OCI-LY7 (cell line): ENCODE data around the gene NGF. TPM values are rescaled to one million over a fixed set of nuclear protein-coding genes. Genes with fewer than 3 reads are reported as not detected.
A peak's percentile ranks its signal among the peaks of the same experiment; 100 is the strongest.
"Not testable (repeated sequence)": the region's sequence is repeated elsewhere in the genome, so short reads cannot be mapped to it uniquely, and the experiment has no call there.

ENCODE experiments used
- Bru-seq: library from RNA; stranded (reverse); fragments of 400-500 nt; gene quantifications from one replicate; lab custom pipeline; 2021; lab: Mats Ljungman, UMichigan
- BruChase-seq, 2 experiments: library from RNA; stranded (reverse); fragments of 400-500 nt; gene quantifications; one replicate each; lab custom pipeline; 2021; lab: Mats Ljungman, UMichigan
- BruUV-seq: library from RNA; stranded (reverse); fragments of 400-500 nt; replicated peaks from 2 replicates; lab custom pipeline; 2021; lab: Mats Ljungman, UMichigan
- CTCF ChIA-PET: fragments of 300-600 bp; sonication (Branson Sonifier 250); formaldehyde crosslinking; loops from one replicate; lab custom pipeline; 2022; ENCODE audit warnings: antibody characterized with exemption; ENCODE audit not compliant: unreplicated experiment; lab: Charles Lee
- POLR2A ChIA-PET: fragments of 300-600 bp; sonication (Branson Sonifier 250); formaldehyde crosslinking; loops from one replicate; lab custom pipeline; 2022; ENCODE audit warnings: antibody characterized with exemption; lab: Charles Lee
- DNase-seq: peaks from one replicate; pipeline ENCODE4 v3.0.0-alpha.2; 2015; ENCODE audit warnings: low spot score
- H2AFZ ChIP-seq: fragments of 200-600 bp; sonication (generic), shearing (Covaris generic); 2 replicates; pipeline ENCODE4 v1.6.1; 2014; ENCODE audit warnings: mild to moderate bottlenecking, antibody characterized with exemption, low read length, moderate library complexity
- H3K27ac ChIP-seq: fragments of 200-600 bp; sonication (generic); 2 replicates; pipeline ENCODE4 v1.5.1; 2014; ENCODE audit warnings: mixed run types, low read depth, mild to moderate bottlenecking, moderate library complexity, low read length, inconsistent platforms; ENCODE audit not compliant: poor library complexity, severe bottlenecking
- H3K36me3 ChIP-seq: fragments of 200-600 bp; sonication (generic); 2 replicates; pipeline ENCODE4 v1.6.1; 2014; ENCODE audit warnings: mild to moderate bottlenecking, antibody characterized with exemption, low read length, moderate library complexity, mixed read lengths; ENCODE audit not compliant: insufficient read depth
- H3K4me1 ChIP-seq: fragments of 200-600 bp; sonication (generic); 2 replicates; pipeline ENCODE4 v1.5.1; 2014; ENCODE audit warnings: mild to moderate bottlenecking, low read length; ENCODE audit not compliant: insufficient read depth, poor library complexity, severe bottlenecking
- H3K4me2 ChIP-seq: fragments of 200-600 bp; sonication (generic); 2 replicates; pipeline ENCODE4 v1.6.1; 2014; ENCODE audit warnings: mild to moderate bottlenecking, low read length
- H3K4me3 ChIP-seq: fragments of 200-600 bp; sonication (generic); 2 replicates; pipeline ENCODE4 v1.5.1; 2014; ENCODE audit warnings: mild to moderate bottlenecking, low read depth, low read length; ENCODE audit not compliant: poor library complexity, severe bottlenecking
- H3K79me2 ChIP-seq: fragments of 200-600 bp; sonication (generic); 2 replicates; pipeline ENCODE4 v1.6.1; 2016; ENCODE audit warnings: low read depth, mild to moderate bottlenecking, low read length, moderate library complexity, mixed read lengths; ENCODE audit not compliant: insufficient read depth
- H3K9me2 ChIP-seq: fragments of 200-600 bp; sonication (generic); 2 replicates; pipeline ENCODE4 v1.6.1; 2016; ENCODE audit warnings: mild to moderate bottlenecking, low read length, mixed read lengths; ENCODE audit not compliant: insufficient read depth
- H3K9me3 ChIP-seq: fragments of 200-600 bp; sonication (generic); 2 replicates; pipeline ENCODE4 v1.6.1; 2014; ENCODE audit warnings: mild to moderate bottlenecking, mixed run types, low read length, mixed read lengths
- H4K20me1 ChIP-seq: fragments of 200-600 bp; sonication (generic); 2 replicates; pipeline ENCODE4 v1.6.1; 2014; ENCODE audit warnings: mild to moderate bottlenecking, antibody characterized with exemption, low read length, moderate library complexity, mixed read lengths; ENCODE audit not compliant: insufficient read depth
- CTCF ChIP-seq: fragments of 200-600 bp; sonication (generic); conservative IDR thresholded peaks from 2 replicates; pipeline ENCODE4 v1.5.1; 2014; ENCODE audit warnings: mild to moderate bottlenecking, antibody characterized with exemption, low read length, moderate library complexity, mixed read lengths
- EZH2phosphoT487 ChIP-seq: fragments of 200-600 bp; sonication (generic); IDR thresholded peaks from 2 replicates; pipeline ENCODE4 v1.6.1; 2018; ENCODE audit warnings: low read depth, borderline replicate concordance, mild to moderate bottlenecking, mixed run types, antibody characterized with exemption, low read length, moderate library complexity, mixed read lengths
- intact Hi-C: fragments of 100-400 bp; cut with micrococcal nuclease; formaldehyde crosslinking; loops from one replicate; pipeline ENCODE4 v1.10.0; 2022; ENCODE audit not compliant: unreplicated experiment
- long read RNA-seq: library from polyadenylated mRNA; stranded (forward); transcript quantifications from one replicate; pipeline ENCODE4 v2.0.0, GENCODE V29; 2022
- total RNA-seq, 2 experiments: library from RNA; depleted of rRNA in 1 of 2; stranded (reverse); fragments of >200 nt in 1 of 2; shearing (Covaris generic) in 1 of 2; gene quantifications; 2 replicates each; pipeline ENCODE4 v1.2.3, GENCODE V29; 2014 to 2022

The NGF gene
- not detected in 2 replicates for total RNA-seq (2014; rRNA removed; shearing (Covaris generic))
- not detected in 2 replicates for total RNA-seq (2022)
- percentile 3 among the genes with signal in this experiment for Bru-seq, nascent RNA
- BruChase-seq, experiment 1, labeled RNA remaining after a 6-hour chase = percentile 8 among the genes with signal in this experiment
- percentile 5 among the genes with signal in this experiment for BruChase-seq, experiment 2, labeled RNA remaining after a 2-hour chase
- long read RNA-seq = 0 reads

GRCh38 chr1:115337633-115338456, at the start of gene NGF:
NGF (minus strand) TSS chr1:115338249; CDS start chr1:115286795, 51,454 bp downstream.
- no peak within 1 kb of the TSS for H3K4me3 ChIP-seq
- ChIA-PET CTCF (no interaction called here), POLR2A (no interaction called here)
- no peaks in the 10 kb centered on the region for H3K79me2 ChIP-seq
- intact Hi-C loops = no loop called here
- BruUV-seq = no TSS peak
- H3K4me1 ChIP-seq = peaks cover 20% of the 10 kb centered on the region
- H3K4me2 ChIP-seq = no peak within 1 kb of the TSS
- no peak within 1 kb of the TSS for H3K27ac ChIP-seq
- H3K36me3 ChIP-seq = no peaks in the 10 kb centered on the region
- no peaks in the 10 kb centered on the region for H3K9me2 ChIP-seq
- no peaks in the 10 kb centered on the region for H3K9me3 ChIP-seq
- no peaks in the 10 kb centered on the region for H4K20me1 ChIP-seq
- no peak within 1 kb of the TSS for H2AFZ ChIP-seq
- DNase-seq = no peak
- TF ChIP-seq CTCF (no peak), EZH2phosphoT487 (no peak)

GRCh38 chr1:115383455-115383854, 45.4 kb upstream of the NGF start:
- H3K9me3 ChIP-seq, CTCF ChIA-PET, H3K4me2 ChIP-seq, H3K27ac ChIP-seq, H3K79me2 ChIP-seq, BruUV-seq, H3K9me2 ChIP-seq, H3K4me1 ChIP-seq, H3K36me3 ChIP-seq, POLR2A ChIA-PET, H2AFZ ChIP-seq, H3K4me3 ChIP-seq, H4K20me1 ChIP-seq, intact Hi-C loops, DNase-seq: not testable (repeated sequence)

- Histone ChIP-seq H3K79me2 (no peaks in the 10 kb centered on the region), H3K4me1 (no peaks in the 10 kb centered on the region), H3K9me3 (no peaks in the 10 kb centered on the region), H3K9me2 (no peaks in the 10 kb centered on the region), H4K20me1 (no peaks in the 10 kb centered on the region), H3K36me3 (no peaks in the 10 kb centered on the region), H2AFZ (no peak overlapping the region), H3K4me3 (no peak overlapping the region), H3K4me2 (no peak overlapping the region), H3K27ac (no peak overlapping the region)
- ChIA-PET CTCF (interaction anchor here (0.6 kb wide), 1 partner anchor 87 kb away, joined by 3 read pairs; no protein-coding TSS in a partner anchor), POLR2A (interaction anchor here (0.5 kb wide), 1 partner anchor 563 kb away, joined by 3 read pairs; no protein-coding TSS in a partner anchor)
- intact Hi-C loops = no loop called here
- DNase-seq = no peak
- BruUV-seq = no TSS peak
- TF ChIP-seq EZH2phosphoT487 = no peak
- no peak for TF ChIP-seq CTCF
Observed at GRCh38 chr1:115379943-115380342, 41.9 kb upstream of the NGF start.
